Gastrocnemius medialis (tissue), 4 donors: ENCODE results near the gene TPM2. TPM values are rescaled to one million over a fixed set of nuclear protein-coding genes. Genes with fewer than 3 reads are reported as not detected.

ENCODE experiments used
- ATAC-seq, 2 donors: fragments of 150-250 bp; one replicate each; pipeline ENCODE4 v1.9.1; 2016
- DNase-seq, 2 donors: peaks; one replicate each; pipeline ENCODE4 v3.0.0-alpha.2; 2019
- H3K27ac ChIP-seq, 4 donors: fragments of 200-600 bp; sonication (generic); 1 replicate in 1 of 4; 2 replicates in 3 of 4; pipeline ENCODE4 v1.5.1; 2016 to 2018; ENCODE audit warnings: mild to moderate bottlenecking in 2 of 4, moderate library complexity in 1 of 4
- H3K27me3 ChIP-seq, 3 donors: fragments of 200-600 bp; sonication (generic) in 2 of 3; 1 replicate in 1 of 3; 2 replicates in 2 of 3; pipeline versions ENCODE4 v1.5.1 to v1.6.0; 2016 to 2019; ENCODE audit warnings: mild to moderate bottlenecking in 1 of 3, moderate library complexity in 1 of 3
- H3K36me3 ChIP-seq, 2 donors: fragments of 200-600 bp; sonication (generic) in 1 of 2; one replicate each; pipeline ENCODE4 v1.5.1; 2017 to 2018
- H3K4me1 ChIP-seq, 2 donors: fragments of 200-600 bp; sonication (generic) in 1 of 2; one replicate each; pipeline ENCODE4 v1.5.1; 2016 to 2017; ENCODE audit warnings: mild to moderate bottlenecking in 2 of 2
- H3K4me3 ChIP-seq, 4 donors: fragments of 200-600 bp; sonication (generic) in 3 of 4; 1 replicate in 1 of 4; 2 replicates in 3 of 4; pipeline ENCODE4 v1.5.1; 2016 to 2019; ENCODE audit warnings: mild to moderate bottlenecking in 2 of 4
- H3K9me3 ChIP-seq, 3 donors: fragments of 200-600 bp; sonication (generic) in 2 of 3; 1 replicate in 1 of 3; 2 replicates in 2 of 3; pipeline ENCODE4 v1.5.1; 2016 to 2019
- CTCF ChIP-seq, 5 experiments: fragments of 450-650 bp in 3 of 5; fragments of 200-600 bp in 2 of 5; sonication (generic) in 2 of 5; IDR thresholded peaks in 4 of 5; conservative IDR thresholded peaks in 1 of 5; 1 replicate in 4 of 5; 2 replicates in 1 of 5; pipeline ENCODE4 v1.5.1; 2016 to 2019; ENCODE audit warnings: antibody characterized with exemption in 5 of 5, mild to moderate bottlenecking in 3 of 5, moderate library complexity in 3 of 5
- POLR2A ChIP-seq, 2 donors: fragments of 450-650 bp; IDR thresholded peaks; one replicate each; pipeline ENCODE4 v1.6.1; 2017; ENCODE audit warnings: antibody characterized with exemption in 2 of 2, mild to moderate bottlenecking in 2 of 2, moderate library complexity in 2 of 2
- in situ Hi-C, 4 donors: fragments of 200-750 bp; cut with MboI; loops; one replicate each; pipeline versions ENCODE4 v1.15.0 to v1.8.0; 2017; ENCODE audit warnings: low sequenced_read_pairs in 4 of 4
- intact Hi-C: fragments of 100-400 bp; cut with DNase I; formaldehyde crosslinking; loops from one replicate; pipeline ENCODE4 v1.15.1; 2023; ENCODE audit warnings: low total_unique reads
- total RNA-seq, 4 donors: library from RNA; depleted of rRNA; stranded (reverse); fragments of >200 nt; gene quantifications; one replicate each; pipeline versions ENCODE4 v1.1.0 to v1.2.3, GENCODE V29; 2016

The TPM2 gene
- total RNA-seq, 4 donors from 2014 or later = 6,121 to 7,913 (median 7,020) TPM

- intact Hi-C loops (loop anchor here (1.0 to 10.0 kb wide), 4 partner anchors 11 to 662 kb away; partner anchors contain the start of genes SPAG8 and TESK1), in situ Hi-C loops (loop anchor here in 1 of 4 donors (25.0 kb wide), 1 partner anchor 95 kb away; a partner anchor contains a TSS)
- Histone ChIP-seq H3K27me3 (no peaks in the 10 kb centered on the region), H3K36me3 (peaks cover 0 to 12% of the 10 kb centered on the region in 2 donors), H3K4me1 (peaks cover 28 to 29% of the 10 kb centered on the region in 2 donors), H3K4me3 (peak overlapping the region; percentile 59 to 84 (median 80)), H3K27ac (peak overlapping the region; percentile 92 to 97 (median 96)), H3K9me3 (no peaks in the 10 kb centered on the region)
- ATAC-seq = peak; percentile 6 to 10
- DNase-seq = no peak
- TF ChIP-seq POLR2A (IDR thresholded peaks at IDR 0.05) (no peak), CTCF (IDR thresholded peaks at IDR 0.05 in 4 of 5, conservative IDR thresholded peaks at IDR 0.05 in 1 of 5) (no peak)
Observed at GRCh38 chr9:35656831-35657545, 32.7 kb downstream of the TPM2 start.

GRCh38 chr9:35656348-35656747 is 33.4 kb downstream of the TPM2 start:
- H3K4me3 ChIP-seq = no peak overlapping the region
- H3K36me3 ChIP-seq = peaks cover 0 to 12% of the 10 kb centered on the region in 2 donors
- DNase-seq (no peak), ATAC-seq (no peak)
- H3K27ac ChIP-seq = peak overlapping the region; percentile 92 to 97 (median 96)
- no peaks in the 10 kb centered on the region for H3K9me3 ChIP-seq
- in situ Hi-C loops = loop anchor here in 1 of 4 donors (25.0 kb wide), 1 partner anchor 94 kb away; a partner anchor contains a TSS
- H3K27me3 ChIP-seq = no peaks in the 10 kb centered on the region
- H3K4me1 ChIP-seq = peaks cover 24 to 29% of the 10 kb centered on the region in 2 donors
- intact Hi-C loops = loop anchor here (2.0 to 10.0 kb wide), 3 partner anchors 52 to 662 kb away; partner anchors contain the start of genes SPAG8 and TESK1
- TF ChIP-seq POLR2A (IDR thresholded peaks at IDR 0.05) = no peak
- no peak for TF ChIP-seq CTCF (IDR thresholded peaks at IDR 0.05 in 4 of 5, conservative IDR thresholded peaks at IDR 0.05 in 1 of 5)

- intact Hi-C loops (loop anchor here (10.0 kb wide), 1 partner anchor 659 kb away; no protein-coding TSS in a partner anchor), in situ Hi-C loops (loop anchor here in 1 of 4 donors (25.0 kb wide), 1 partner anchor 91 kb away; a partner anchor contains a TSS)
- no peak for ATAC-seq
Observed at GRCh38 chr9:35653611-35654010, 36.1 kb downstream of the TPM2 start.

GRCh38 chr9:35652829-35653209 is 36.9 kb downstream of the TPM2 start:
- DNase-seq = no peak
- Histone ChIP-seq H3K9me3 (no peaks in the 10 kb centered on the region), H3K4me3 (no peak overlapping the region), H3K36me3 (no peaks in the 10 kb centered on the region), H3K4me1 (peaks cover 0 to 6% of the 10 kb centered on the region in 2 donors), H3K27me3 (no peaks in the 10 kb centered on the region), H3K27ac (no peak overlapping the region)
- no peak for TF ChIP-seq POLR2A (IDR thresholded peaks at IDR 0.05)
- no peak for TF ChIP-seq CTCF (IDR thresholded peaks at IDR 0.05 in 4 of 5, conservative IDR thresholded peaks at IDR 0.05 in 1 of 5)
- in situ Hi-C loops (loop anchor here in 1 of 4 donors (25.0 kb wide), 1 partner anchor 91 kb away; a partner anchor contains a TSS), intact Hi-C loops (loop anchor here (10.0 kb wide), 1 partner anchor 658 kb away; no protein-coding TSS in a partner anchor)
- ATAC-seq = no peak

More at GRCh38 chr9:35653611-35654010, 36.1 kb downstream of the TPM2 start:
- no peaks in the 10 kb centered on the region for H3K27me3 ChIP-seq
- TF ChIP-seq POLR2A (IDR thresholded peaks at IDR 0.05) = no peak
- TF ChIP-seq CTCF (IDR thresholded peaks at IDR 0.05 in 4 of 5, conservative IDR thresholded peaks at IDR 0.05 in 1 of 5) = no peak
- H3K9me3 ChIP-seq = no peaks in the 10 kb centered on the region
- H3K4me3 ChIP-seq = no peak overlapping the region
- peaks cover 0 to 6% of the 10 kb centered on the region in 2 donors for H3K4me1 ChIP-seq
- H3K27ac ChIP-seq = no peak overlapping the region
- H3K36me3 ChIP-seq = no peaks in the 10 kb centered on the region
- DNase-seq = no peak
